Esophagus squamous epithelium (tissue), 4 donors: ENCODE results near the gene ARVCF.

Source experiments
- POLR2A ChIP-seq, 4 donors: fragments of 450-650 bp; IDR thresholded peaks; one replicate each; pipeline ENCODE4 v1.6.1; 2017; ENCODE audit warnings: antibody characterized with exemption in 4 of 4, mild to moderate bottlenecking in 4 of 4, moderate library complexity in 3 of 4
- TF ChIP-seq, protein P1 (sequence below), 6 experiments: fragments of 450-650 bp in 4 of 6; fragments of 200-600 bp in 2 of 6; sonication (generic) in 2 of 6; IDR thresholded peaks; one replicate each; pipeline ENCODE4 v1.5.1; 2016 to 2019; ENCODE audit warnings: antibody characterized with exemption in 6 of 6, mild to moderate bottlenecking in 4 of 6, moderate library complexity in 4 of 6

DNA sequence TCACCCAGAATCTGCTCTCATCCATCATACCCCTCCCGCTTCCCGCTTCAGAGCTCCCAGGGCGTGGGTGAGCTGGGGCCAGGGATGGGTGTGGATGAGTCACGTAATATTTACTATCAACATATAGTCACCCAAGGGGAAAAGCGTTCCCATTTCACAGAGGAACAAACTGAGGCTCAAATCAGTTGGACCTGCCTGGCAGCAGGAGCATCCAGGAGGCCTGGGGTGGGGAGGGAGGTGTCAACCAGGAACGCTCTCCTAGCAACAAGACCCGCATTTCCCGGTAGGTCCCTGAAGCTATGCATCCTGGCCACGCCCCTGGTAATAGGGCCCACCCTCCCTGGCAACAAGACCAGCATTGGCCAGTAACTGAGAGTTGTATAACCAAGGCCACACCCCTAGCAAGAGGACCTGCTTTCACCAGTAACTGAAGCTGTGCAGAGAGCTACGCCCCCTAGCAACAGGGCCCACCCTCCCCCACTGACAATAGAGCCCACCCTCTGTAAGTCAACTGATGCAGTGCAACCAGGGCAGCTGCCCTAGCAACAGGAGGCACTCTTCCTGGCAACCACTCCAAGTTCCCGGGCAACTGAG is 42.3 kb downstream of the ARVCF start:
- TF ChIP-seq, protein P1, sequence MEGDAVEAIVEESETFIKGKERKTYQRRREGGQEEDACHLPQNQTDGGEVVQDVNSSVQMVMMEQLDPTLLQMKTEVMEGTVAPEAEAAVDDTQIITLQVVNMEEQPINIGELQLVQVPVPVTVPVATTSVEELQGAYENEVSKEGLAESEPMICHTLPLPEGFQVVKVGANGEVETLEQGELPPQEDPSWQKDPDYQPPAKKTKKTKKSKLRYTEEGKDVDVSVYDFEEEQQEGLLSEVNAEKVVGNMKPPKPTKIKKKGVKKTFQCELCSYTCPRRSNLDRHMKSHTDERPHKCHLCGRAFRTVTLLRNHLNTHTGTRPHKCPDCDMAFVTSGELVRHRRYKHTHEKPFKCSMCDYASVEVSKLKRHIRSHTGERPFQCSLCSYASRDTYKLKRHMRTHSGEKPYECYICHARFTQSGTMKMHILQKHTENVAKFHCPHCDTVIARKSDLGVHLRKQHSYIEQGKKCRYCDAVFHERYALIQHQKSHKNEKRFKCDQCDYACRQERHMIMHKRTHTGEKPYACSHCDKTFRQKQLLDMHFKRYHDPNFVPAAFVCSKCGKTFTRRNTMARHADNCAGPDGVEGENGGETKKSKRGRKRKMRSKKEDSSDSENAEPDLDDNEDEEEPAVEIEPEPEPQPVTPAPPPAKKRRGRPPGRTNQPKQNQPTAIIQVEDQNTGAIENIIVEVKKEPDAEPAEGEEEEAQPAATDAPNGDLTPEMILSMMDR (IDR thresholded peaks at IDR 0.05), result no peak
- no peak for TF ChIP-seq POLR2A (IDR thresholded peaks at IDR 0.05)
